LNCAP (cell line): ENCODE measurements around the gene HINT3.

Experiments
- TF ChIP-seq, protein P1 (sequence below): fragments of 450-650 bp; IDR thresholded peaks from 2 replicates; pipeline ENCODE4 v1.5.1; 2017; ENCODE audit warnings: mild to moderate bottlenecking

The HINT3 gene

GRCh38 chr6:126002755-126003679, 46.4 kb downstream of the HINT3 start:
- TF ChIP-seq, protein P1, sequence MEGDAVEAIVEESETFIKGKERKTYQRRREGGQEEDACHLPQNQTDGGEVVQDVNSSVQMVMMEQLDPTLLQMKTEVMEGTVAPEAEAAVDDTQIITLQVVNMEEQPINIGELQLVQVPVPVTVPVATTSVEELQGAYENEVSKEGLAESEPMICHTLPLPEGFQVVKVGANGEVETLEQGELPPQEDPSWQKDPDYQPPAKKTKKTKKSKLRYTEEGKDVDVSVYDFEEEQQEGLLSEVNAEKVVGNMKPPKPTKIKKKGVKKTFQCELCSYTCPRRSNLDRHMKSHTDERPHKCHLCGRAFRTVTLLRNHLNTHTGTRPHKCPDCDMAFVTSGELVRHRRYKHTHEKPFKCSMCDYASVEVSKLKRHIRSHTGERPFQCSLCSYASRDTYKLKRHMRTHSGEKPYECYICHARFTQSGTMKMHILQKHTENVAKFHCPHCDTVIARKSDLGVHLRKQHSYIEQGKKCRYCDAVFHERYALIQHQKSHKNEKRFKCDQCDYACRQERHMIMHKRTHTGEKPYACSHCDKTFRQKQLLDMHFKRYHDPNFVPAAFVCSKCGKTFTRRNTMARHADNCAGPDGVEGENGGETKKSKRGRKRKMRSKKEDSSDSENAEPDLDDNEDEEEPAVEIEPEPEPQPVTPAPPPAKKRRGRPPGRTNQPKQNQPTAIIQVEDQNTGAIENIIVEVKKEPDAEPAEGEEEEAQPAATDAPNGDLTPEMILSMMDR: no peak

- TF ChIP-seq, protein P1: no peak
Measured at GRCh38 chr6:126007800-126008199, 51.2 kb downstream of the HINT3 start.

- TF ChIP-seq, protein P1: no peak
Measured at GRCh38 chr6:126010040-126010439, 53.5 kb downstream of the HINT3 start.

GRCh38 chr6:126015863-126016262, 59.3 kb downstream of the HINT3 start:
- TF ChIP-seq, protein P1: no peak

DNA sequence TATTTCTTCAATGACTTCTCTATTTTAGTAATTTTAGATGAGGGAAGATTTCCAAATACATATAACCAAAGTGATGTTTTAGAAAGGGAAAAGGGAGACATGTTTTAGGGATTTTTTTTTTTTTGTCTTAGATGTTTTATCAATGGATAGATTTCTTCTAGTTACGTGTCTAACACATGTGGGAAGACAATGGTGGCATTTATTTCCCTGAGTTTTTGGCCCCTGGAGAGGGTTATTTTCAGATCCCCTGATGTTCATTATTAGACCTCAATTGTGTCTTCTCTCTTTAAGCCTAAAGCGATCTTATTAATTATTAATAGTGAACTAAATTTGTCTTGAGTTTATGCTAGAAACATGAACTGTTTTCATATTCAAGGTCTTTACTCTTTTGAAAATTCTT, 60.0 kb downstream of the HINT3 start:
- TF ChIP-seq, protein P1: no peak

- TF ChIP-seq, protein P1: no peak
Measured at GRCh38 chr6:126017668-126018067, 61.1 kb downstream of the HINT3 start.

DNA sequence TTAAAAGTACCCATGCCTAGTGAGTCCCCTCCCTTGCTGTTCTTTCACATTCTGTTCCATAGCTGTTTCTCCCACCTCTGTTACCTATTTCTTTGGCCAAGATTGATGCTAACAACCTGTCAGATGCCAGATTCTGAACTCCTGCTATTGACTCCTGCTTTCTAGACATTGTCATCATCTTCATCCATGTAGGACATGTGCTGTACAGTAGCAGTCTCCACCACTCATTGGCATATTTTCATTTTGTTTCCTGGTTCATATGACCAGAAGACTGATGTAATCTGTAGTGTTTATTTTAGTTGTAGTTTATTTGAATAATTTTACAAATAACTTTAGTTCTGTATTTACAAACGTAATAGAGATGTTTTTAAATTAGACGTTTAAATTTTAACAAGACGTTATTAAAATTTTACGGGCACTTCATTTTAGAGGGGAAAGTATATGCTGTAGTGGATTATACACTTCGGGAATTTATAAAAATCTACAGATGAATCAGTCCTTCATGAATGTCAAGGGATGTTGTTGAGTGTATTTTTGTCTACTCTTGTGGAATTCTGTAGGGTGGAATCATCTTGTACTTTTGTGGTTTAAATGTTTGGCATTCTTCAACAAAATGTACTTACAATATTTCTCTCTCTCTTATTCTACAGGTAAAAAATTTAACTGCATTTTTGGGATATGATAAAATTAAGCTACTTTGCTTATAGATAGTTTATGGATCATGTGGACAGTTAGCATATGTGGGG, 63.9 kb downstream of the HINT3 start:
- TF ChIP-seq, protein P1: no peak
